SU-DHL-6 (cell line): Measurements from ENCODE around the gene SFTA2.

Experiments used
- EZH2phosphoT487 ChIP-seq: fragments of 200-600 bp; sonication (generic), shearing (Covaris generic); conservative IDR thresholded peaks from 2 replicates; pipeline ENCODE4 v1.6.1; 2018; ENCODE audit warnings: mild to moderate bottlenecking, antibody characterized with exemption, low read length, moderate library complexity, mixed read lengths
- TF ChIP-seq, protein P1 (sequence below): fragments of 200-600 bp; sonication (generic); IDR thresholded peaks from one replicate; pipeline ENCODE4 v1.5.1; 2017; ENCODE audit warnings: antibody characterized with exemption, mild to moderate bottlenecking, low read length, moderate library complexity; ENCODE audit not compliant: insufficient read depth, poor library complexity, severe bottlenecking

DNA sequence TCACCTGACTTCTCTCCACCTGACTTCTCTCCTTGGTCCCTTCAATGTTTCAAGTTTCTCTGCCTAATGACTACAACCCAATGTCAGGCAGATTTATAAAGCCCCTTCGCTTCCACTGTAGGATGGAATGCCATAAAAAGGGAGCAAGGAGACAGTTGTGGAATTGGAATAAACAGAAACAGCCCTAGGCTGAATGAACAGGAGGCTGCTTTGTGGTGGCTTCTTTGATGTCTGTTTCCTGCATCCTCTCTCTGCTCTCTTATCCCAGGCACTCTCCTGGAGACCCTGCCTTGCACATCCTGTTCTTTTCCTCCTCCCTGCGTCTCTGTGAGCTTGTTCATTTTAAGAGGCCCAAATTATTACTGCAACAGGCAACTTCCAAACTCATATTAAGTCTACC lies 25.7 kb upstream of the SFTA2 start:
- TF ChIP-seq, protein P1, sequence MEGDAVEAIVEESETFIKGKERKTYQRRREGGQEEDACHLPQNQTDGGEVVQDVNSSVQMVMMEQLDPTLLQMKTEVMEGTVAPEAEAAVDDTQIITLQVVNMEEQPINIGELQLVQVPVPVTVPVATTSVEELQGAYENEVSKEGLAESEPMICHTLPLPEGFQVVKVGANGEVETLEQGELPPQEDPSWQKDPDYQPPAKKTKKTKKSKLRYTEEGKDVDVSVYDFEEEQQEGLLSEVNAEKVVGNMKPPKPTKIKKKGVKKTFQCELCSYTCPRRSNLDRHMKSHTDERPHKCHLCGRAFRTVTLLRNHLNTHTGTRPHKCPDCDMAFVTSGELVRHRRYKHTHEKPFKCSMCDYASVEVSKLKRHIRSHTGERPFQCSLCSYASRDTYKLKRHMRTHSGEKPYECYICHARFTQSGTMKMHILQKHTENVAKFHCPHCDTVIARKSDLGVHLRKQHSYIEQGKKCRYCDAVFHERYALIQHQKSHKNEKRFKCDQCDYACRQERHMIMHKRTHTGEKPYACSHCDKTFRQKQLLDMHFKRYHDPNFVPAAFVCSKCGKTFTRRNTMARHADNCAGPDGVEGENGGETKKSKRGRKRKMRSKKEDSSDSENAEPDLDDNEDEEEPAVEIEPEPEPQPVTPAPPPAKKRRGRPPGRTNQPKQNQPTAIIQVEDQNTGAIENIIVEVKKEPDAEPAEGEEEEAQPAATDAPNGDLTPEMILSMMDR: no peak
- TF ChIP-seq EZH2phosphoT487: no peak
